Subcutaneous abdominal adipose tissue (tissue), 5 donors: ENCODE data around the gene EFHD1.

Experiments used
- H3K27ac ChIP-seq: one replicate; pipeline ENCODE4 v1.7.0; 2013; ENCODE audit warnings: low read depth, mild to moderate bottlenecking, inconsistent platforms, low read length, moderate library complexity
- H3K27me3 ChIP-seq, 5 donors: one replicate each; pipeline ENCODE4 v1.7.0; 2013; ENCODE audit warnings: low read length in 5 of 5, inconsistent platforms in 1 of 5; ENCODE audit not compliant: control insufficient read depth in 5 of 5, insufficient read depth in 4 of 5
- H3K36me3 ChIP-seq, 5 donors: one replicate each; pipeline ENCODE4 v1.7.0; 2013; ENCODE audit warnings: low read length in 5 of 5; ENCODE audit not compliant: control insufficient read depth in 5 of 5, insufficient read depth in 5 of 5
- H3K4me1 ChIP-seq, 5 donors: one replicate each; pipeline ENCODE4 v1.7.0; 2013; ENCODE audit warnings: low read length in 5 of 5, mild to moderate bottlenecking in 3 of 5, moderate library complexity in 1 of 5; ENCODE audit not compliant: control insufficient read depth in 5 of 5, insufficient read depth in 5 of 5
- H3K4me3 ChIP-seq, 5 donors: one replicate each; pipeline ENCODE4 v1.7.0; 2013; ENCODE audit warnings: low read length in 5 of 5, low read depth in 1 of 5
- H3K9ac ChIP-seq, 5 donors: one replicate each; pipeline ENCODE4 v1.7.0; 2013; ENCODE audit warnings: low read length in 5 of 5, mild to moderate bottlenecking in 4 of 5, moderate library complexity in 3 of 5
- H3K9me3 ChIP-seq, 5 donors: one replicate each; pipeline ENCODE4 v1.7.0; 2013; ENCODE audit warnings: low read length in 5 of 5; ENCODE audit not compliant: control insufficient read depth in 5 of 5
- donor health status: healthy.
- donor health status: healthy.
- donor health status: healthy.
- donor health status: healthy.
- donor health status: healthy.

EFHD1 gene

GRCh38 chr2:232615339-232615738 lies 18.1 kb upstream of the EFHD1 start:
- Histone ChIP-seq H3K9me3 (no peaks in the 10 kb centered on the region), H3K27me3 (no peaks in the 10 kb centered on the region), H3K9ac (no peak overlapping the region), H3K4me1 (peaks cover 0 to 4% (median 0%) of the 10 kb centered on the region in 5 donors), H3K27ac (no peak overlapping the region), H3K36me3 (no peaks in the 10 kb centered on the region), H3K4me3 (no peak overlapping the region)

- H3K9ac ChIP-seq: no peak overlapping the region
- no peak overlapping the region for H3K4me3 ChIP-seq
- no peak overlapping the region for H3K27ac ChIP-seq
- no peaks in the 10 kb centered on the region for H3K4me1 ChIP-seq
- H3K9me3 ChIP-seq: no peaks in the 10 kb centered on the region
- peaks cover 0 to 3% (median 0%) of the 10 kb centered on the region in 5 donors for H3K27me3 ChIP-seq
- H3K36me3 ChIP-seq: no peaks in the 10 kb centered on the region
Observed at GRCh38 chr2:232621186-232621585, 12.2 kb upstream of the EFHD1 start.

GRCh38 chr2:232622563-232622962 lies 10.8 kb upstream of the EFHD1 start:
- Histone ChIP-seq H3K27me3 (peaks cover 0 to 3% (median 0%) of the 10 kb centered on the region in 5 donors), H3K36me3 (no peaks in the 10 kb centered on the region), H3K9ac (no peak overlapping the region), H3K4me3 (no peak overlapping the region), H3K27ac (no peak overlapping the region), H3K9me3 (no peaks in the 10 kb centered on the region), H3K4me1 (no peaks in the 10 kb centered on the region)

- peaks cover 0 to 6% (median 3%) of the 10 kb centered on the region in 5 donors for H3K27me3 ChIP-seq
- H3K27ac ChIP-seq: no peak overlapping the region
- no peaks in the 10 kb centered on the region for H3K9me3 ChIP-seq
- H3K4me1 ChIP-seq: peaks cover 0 to 10% (median 2%) of the 10 kb centered on the region in 5 donors
- no peak overlapping the region for H3K9ac ChIP-seq
- no peaks in the 10 kb centered on the region for H3K36me3 ChIP-seq
- H3K4me3 ChIP-seq: no peak overlapping the region
Observed at GRCh38 chr2:232623768-232624765, 9.3 kb upstream of the EFHD1 start.

GRCh38 chr2:232626584-232626983 lies 6.8 kb upstream of the EFHD1 start:
- Histone ChIP-seq H3K27me3 (peaks cover 3 to 8% (median 4%) of the 10 kb centered on the region in 5 donors), H3K36me3 (no peaks in the 10 kb centered on the region), H3K9me3 (no peaks in the 10 kb centered on the region), H3K4me3 (no peak overlapping the region), H3K9ac (no peak overlapping the region), H3K4me1 (peaks cover 0 to 10% (median 2%) of the 10 kb centered on the region in 5 donors), H3K27ac (no peak overlapping the region)

- Histone ChIP-seq H3K4me3 (peak overlapping the region in 1 of 5 donors; percentile 4), H3K27me3 (peaks cover 3 to 23% (median 12%) of the 10 kb centered on the region in 5 donors), H3K9me3 (no peaks in the 10 kb centered on the region), H3K36me3 (no peaks in the 10 kb centered on the region), H3K9ac (no peak overlapping the region), H3K27ac (peak overlapping the region; percentile 35), H3K4me1 (peaks cover 2 to 25% (median 14%) of the 10 kb centered on the region in 5 donors)
Observed at GRCh38 chr2:232628466-232629128, 4.8 kb upstream of the EFHD1 start.

GRCh38 chr2:232629129-232629475 lies 4.3 kb upstream of the EFHD1 start:
- H3K4me1 ChIP-seq: peaks cover 2 to 30% (median 18%) of the 10 kb centered on the region in 5 donors
- no peak overlapping the region for H3K9ac ChIP-seq
- peak overlapping the region; percentile 35 for H3K27ac ChIP-seq
- peaks cover 3 to 23% (median 16%) of the 10 kb centered on the region in 5 donors for H3K27me3 ChIP-seq
- peak overlapping the region in 1 of 5 donors; percentile 4 for H3K4me3 ChIP-seq
- H3K36me3 ChIP-seq: no peaks in the 10 kb centered on the region
- H3K9me3 ChIP-seq: no peaks in the 10 kb centered on the region

- Histone ChIP-seq H3K4me1 (peaks cover 2 to 44% (median 27%) of the 10 kb centered on the region in 5 donors), H3K36me3 (no peaks in the 10 kb centered on the region), H3K9ac (no peak overlapping the region), H3K27ac (peak overlapping the region; percentile 57), H3K9me3 (no peaks in the 10 kb centered on the region), H3K4me3 (peak overlapping the region; percentile 19 to 73 (median 66)), H3K27me3 (peaks cover 4 to 37% (median 18%) of the 10 kb centered on the region in 5 donors)
Observed at GRCh38 chr2:232632229-232632903, 1.0 kb upstream of the EFHD1 start.

- Histone ChIP-seq H3K4me3 (peak overlapping the region; percentile 19 to 73 (median 66)), H3K27me3 (peaks cover 4 to 37% (median 18%) of the 10 kb centered on the region in 5 donors), H3K9me3 (no peaks in the 10 kb centered on the region), H3K27ac (peak overlapping the region; percentile 57), H3K36me3 (no peaks in the 10 kb centered on the region), H3K4me1 (peaks cover 2 to 44% (median 27%) of the 10 kb centered on the region in 5 donors), H3K9ac (peak overlapping the region in 1 of 5 donors; percentile 64)
Observed at GRCh38 chr2:232632904-232633412, 446 bp upstream of the EFHD1 start.
